ENCODE measurements around the gene ATP5F1C.

The ATP5F1C gene

GRCh38 chr10:7813481-7813880 lies 25.5 kb downstream of the ATP5F1C start:
- no peak for TF ChIP-seq REST (IDR thresholded peaks at IDR 0.05; ENCODE audit: insufficient read depth in 1 of 2, low read depth in 2 of 2, low read length in 2 of 2)
- no peak for TF ChIP-seq SIN3A (IDR thresholded peaks at IDR 0.05; ENCODE audit: borderline replicate concordance, insufficient read depth, low read length)
- no peak for TF ChIP-seq TAF1 (IDR thresholded peaks at IDR 0.05; ENCODE audit: borderline replicate concordance, insufficient read depth, low read length)
- TF ChIP-seq POLR2AphosphoS5 (IDR thresholded peaks at IDR 0.05; ENCODE audit: low read depth, low read length), result no peak
- TF ChIP-seq FOXP2 (optimal IDR thresholded peaks at IDR 0.05; ENCODE audit: borderline replicate concordance, extremely low read depth, extremely low read length, insufficient read depth), result no peak

DNA sequence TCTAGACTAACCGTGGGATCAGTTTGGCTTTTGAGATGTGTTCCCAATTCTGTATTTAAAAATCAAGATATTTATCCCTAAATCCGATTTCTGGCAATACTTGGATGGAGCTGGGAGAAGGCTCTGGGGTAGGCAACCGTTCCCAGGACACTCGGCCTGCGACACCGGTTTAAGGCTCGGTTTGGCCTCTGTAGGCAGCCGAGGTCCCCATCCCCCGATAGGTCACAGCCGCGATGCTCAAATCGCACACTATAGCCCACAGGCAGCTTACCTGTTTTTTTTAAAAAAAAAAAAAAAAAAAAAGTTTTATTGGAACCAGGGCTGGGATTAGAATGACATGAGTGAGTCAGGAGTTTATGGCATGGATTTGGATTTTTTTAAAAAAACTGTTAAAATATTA lies 29.6 kb downstream of the ATP5F1C start:
- TF ChIP-seq REST (IDR thresholded peaks at IDR 0.05; ENCODE audit: insufficient read depth in 1 of 2, low read depth in 2 of 2, low read length in 2 of 2) (no peak), FOXP2 (optimal IDR thresholded peaks at IDR 0.05; ENCODE audit: borderline replicate concordance, extremely low read depth, extremely low read length, insufficient read depth) (no peak), POLR2AphosphoS5 (IDR thresholded peaks at IDR 0.05; ENCODE audit: low read depth, low read length) (no peak), TAF1 (IDR thresholded peaks at IDR 0.05; ENCODE audit: borderline replicate concordance, insufficient read depth, low read length) (no peak)

GRCh38 chr10:7817984-7818294 lies 30.0 kb downstream of the ATP5F1C start:
- TF ChIP-seq TAF1 (IDR thresholded peaks at IDR 0.05; ENCODE audit: borderline replicate concordance, insufficient read depth, low read length) (no peak), FOXP2 (optimal IDR thresholded peaks at IDR 0.05; ENCODE audit: borderline replicate concordance, extremely low read depth, extremely low read length, insufficient read depth) (no peak), REST (IDR thresholded peaks at IDR 0.05; ENCODE audit: insufficient read depth in 1 of 2, low read depth in 2 of 2, low read length in 2 of 2) (no peak), SIN3A (IDR thresholded peaks at IDR 0.05; ENCODE audit: borderline replicate concordance, insufficient read depth, low read length) (no peak), POLR2AphosphoS5 (IDR thresholded peaks at IDR 0.05; ENCODE audit: low read depth, low read length) (no peak)

- TF ChIP-seq POLR2AphosphoS5 (IDR thresholded peaks at IDR 0.05; ENCODE audit: low read depth, low read length) (peak; percentile 90), TAF1 (IDR thresholded peaks at IDR 0.05; ENCODE audit: borderline replicate concordance, insufficient read depth, low read length) (peak; percentile 92), SIN3A (IDR thresholded peaks at IDR 0.05; ENCODE audit: borderline replicate concordance, insufficient read depth, low read length) (peak; percentile 78; the same call in 1 of the 2 replicates), FOXP2 (optimal IDR thresholded peaks at IDR 0.05; ENCODE audit: borderline replicate concordance, extremely low read depth, extremely low read length, insufficient read depth) (peak; percentile 89), REST (IDR thresholded peaks at IDR 0.05; ENCODE audit: insufficient read depth in 1 of 2, low read depth in 2 of 2, low read length in 2 of 2) (0 out of 4 replicates have a peak, but pooled peaks of 1 of the 2 experiments have one; percentile 51)
Measured at GRCh38 chr10:7818295-7819120, 30.5 kb downstream of the ATP5F1C start, which contains the start of gene TAF3. TSS of gene TAF3 (plus strand) at chr10:7818505. CDS start at chr10:7818710, 205 bp downstream.

All from PFSK-1 (cell line).